Measurements from ENCODE around the gene AIFM3.

AIFM3 gene

GRCh38 chr22:20976291-20976877, 9.3 kb downstream of the AIFM3 start:
- DNase-seq = no peak

DNA sequence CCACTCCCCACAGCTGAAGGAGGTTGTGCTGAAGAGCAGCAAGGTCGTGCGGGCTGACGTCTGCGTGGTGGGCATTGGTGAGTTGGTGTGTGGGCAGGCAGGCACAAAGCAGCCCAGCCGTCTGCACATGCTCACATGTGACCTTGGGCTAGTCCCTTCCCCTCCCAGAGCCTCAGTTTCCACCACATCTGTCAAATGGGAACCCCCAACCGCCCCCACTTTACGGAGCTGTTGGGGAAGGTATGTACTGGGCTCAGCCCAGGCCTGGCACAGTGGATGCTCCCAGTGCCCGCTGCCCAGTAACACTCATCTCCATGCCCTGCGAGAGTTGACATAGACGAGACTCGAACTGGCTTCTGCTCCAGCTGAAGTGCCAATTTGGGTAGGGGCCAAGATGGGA, 10.0 kb downstream of the AIFM3 start:
- no peak for DNase-seq

- no peak for DNase-seq
Observed at GRCh38 chr22:20977516-20978170, 10.6 kb downstream of the AIFM3 start.

DNA sequence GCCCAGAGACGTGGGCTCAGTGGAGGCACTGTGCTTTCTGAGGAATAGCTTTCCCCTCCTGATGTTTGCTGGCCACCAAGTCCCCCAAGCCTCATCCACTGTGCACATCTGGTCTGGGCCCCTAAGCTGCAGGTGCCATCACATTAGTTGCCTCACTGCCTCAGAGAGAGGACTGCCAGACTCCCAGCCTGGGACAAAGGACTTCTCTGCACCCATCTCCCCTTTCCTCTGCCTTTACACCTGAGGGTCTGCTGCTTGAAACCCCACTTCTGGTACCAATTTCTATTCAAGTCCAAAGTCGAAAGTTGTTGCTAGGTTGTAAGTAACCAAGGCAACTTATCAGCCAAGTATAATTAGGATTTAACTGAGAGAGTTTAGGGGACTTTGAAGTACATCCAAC, 11.4 kb downstream of the AIFM3 start:
- no peak for DNase-seq

DNA sequence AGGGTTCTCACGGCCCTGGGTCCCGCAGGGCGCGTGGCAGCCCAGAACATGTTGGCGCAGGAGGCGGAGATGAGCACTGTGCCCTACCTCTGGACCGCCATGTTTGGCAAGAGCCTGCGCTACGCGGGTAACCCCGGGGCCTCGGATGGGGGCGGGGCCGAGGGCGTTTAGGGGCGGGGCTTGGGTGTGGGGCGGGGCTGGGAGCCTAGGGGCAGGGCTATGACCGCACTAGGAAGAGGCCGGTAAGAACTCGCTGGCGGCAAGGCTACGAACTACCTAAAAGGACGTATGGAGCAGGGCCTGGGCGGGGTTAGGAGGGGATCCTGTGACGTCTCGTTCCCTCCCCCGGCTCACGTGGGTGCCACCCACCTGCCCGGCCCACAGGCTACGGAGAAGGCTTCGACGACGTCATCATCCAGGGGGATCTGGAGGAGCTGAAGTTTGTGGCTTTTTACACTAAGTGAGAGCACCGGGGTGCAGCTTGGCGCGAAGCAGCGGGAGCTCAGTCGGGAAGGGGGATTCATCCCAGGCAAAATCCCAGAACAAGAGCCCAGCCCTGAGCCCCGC, 12.3 kb downstream of the AIFM3 start:
- no peak for DNase-seq

DNA sequence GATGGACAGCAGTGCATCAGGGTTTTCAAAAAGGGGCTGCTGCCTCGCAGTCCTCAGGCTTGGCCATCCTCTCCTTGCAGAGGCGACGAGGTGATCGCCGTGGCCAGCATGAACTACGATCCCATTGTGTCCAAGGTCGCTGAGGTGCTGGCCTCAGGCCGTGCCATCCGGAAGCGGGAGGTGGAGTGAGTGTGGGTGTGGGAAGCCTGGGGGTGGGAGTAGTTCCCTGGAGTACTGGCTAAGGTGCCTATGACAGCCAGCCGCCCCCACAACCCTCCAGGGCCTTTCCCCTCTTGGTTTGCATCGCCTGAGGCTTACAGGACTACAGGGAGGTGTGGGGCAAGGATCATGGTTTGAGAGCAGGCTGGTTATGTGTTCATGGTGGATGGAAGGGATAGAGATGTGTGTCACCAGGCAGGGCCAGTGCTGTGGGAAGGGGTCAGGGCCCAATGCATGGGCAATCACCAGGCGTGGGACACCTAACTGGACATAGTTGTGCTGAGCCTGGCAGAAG, 12.9 kb downstream of the AIFM3 start:
- no peak for DNase-seq

- no peak for DNase-seq
Observed at GRCh38 chr22:20980523-20980922, 13.5 kb downstream of the AIFM3 start.

- no peak for DNase-seq
Observed at GRCh38 chr22:20980938-20981722, 14.1 kb downstream of the AIFM3 start.

DNA sequence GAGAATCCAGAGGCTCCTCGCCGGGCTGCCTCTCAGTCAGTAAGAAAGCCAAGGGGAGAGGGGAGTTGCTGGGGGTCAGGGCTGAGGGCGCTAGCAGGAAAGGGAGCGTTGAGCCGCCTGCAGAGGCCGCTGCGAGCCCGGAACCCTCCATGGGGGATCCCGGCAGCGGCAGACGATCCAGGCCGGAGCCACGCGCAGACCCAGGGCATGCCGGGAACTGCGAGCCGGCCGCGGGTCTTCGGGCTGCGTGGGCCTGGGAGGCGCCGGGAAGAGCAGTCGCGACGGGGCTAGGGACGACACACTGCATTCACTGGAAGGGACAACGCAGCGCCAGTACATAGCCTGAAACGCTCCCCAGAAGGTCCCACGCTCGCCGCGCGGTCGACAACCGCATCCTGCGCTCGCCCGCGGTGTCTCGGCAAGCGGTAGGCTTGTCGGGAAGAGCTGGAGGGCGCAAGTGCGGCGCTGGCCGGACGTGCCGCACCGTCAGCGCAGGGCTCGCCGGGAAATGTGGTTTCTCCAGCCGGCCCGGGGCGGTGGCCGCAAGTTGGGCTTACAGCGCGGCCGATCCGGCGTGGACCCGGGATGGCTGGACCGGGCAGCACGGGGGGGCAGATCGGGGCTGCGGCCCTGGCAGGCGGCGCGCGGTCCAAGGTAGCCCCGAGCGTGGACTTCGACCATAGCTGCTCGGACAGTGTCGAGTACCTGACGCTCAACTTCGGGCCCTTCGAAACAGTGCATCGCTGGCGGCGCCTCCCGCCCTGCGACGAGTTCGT, 14.9 kb downstream of the AIFM3 start, which contains the start of gene LZTR1:
Gene LZTR1 (plus strand): TSS at position 511 of the 776 bp plus-strand sequence. CDS start 75 bp downstream, at position 586.
- peak; percentile 82 for DNase-seq

DNA sequence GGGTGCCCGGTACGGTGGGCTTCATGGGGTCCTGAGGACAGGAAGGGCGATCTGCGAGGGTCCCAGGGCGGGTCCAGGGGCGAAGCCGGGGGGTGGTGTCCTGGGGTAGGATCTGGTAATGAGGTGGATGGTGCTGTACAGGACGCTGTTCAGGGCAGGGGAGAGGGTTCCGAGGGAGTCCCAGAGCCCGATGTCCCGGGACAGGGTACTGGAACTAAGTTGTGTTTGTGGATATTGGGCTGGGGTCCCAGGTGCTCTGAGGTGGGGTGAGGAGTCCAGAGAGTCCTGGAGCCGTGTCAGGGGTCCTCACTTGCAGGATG, 15.5 kb downstream of the AIFM3 start:
- no peak for DNase-seq

GRCh38 chr22:20983081-20983771, 16.2 kb downstream of the AIFM3 start:
- DNase-seq = no peak

DNA sequence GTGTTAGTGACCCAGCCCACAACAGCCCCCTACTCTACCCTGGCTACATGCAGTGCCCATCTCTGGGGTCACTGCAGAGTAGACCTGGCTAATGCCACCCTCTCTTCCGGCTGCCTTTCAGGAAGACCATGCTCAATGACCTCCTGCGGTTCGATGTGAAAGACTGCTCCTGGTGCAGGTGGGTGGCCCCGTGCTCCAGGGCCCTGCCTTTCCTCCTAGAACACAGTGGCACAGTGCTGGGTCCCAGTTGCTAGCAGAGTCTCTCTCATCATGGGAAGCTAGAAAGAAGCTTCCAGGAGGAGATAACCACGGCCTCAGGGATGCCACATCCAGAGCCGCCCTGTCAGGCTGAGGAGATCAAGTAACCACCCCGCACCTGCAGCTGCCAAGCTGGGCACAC, 18.7 kb downstream of the AIFM3 start:
- no peak for DNase-seq

GRCh38 chr22:20986365-20986764, 19.3 kb downstream of the AIFM3 start:
- DNase-seq = no peak

GRCh38 chr22:20987375-20987774, 20.3 kb downstream of the AIFM3 start:
- no peak for DNase-seq

GRCh38 chr22:20988573-20989322, 21.7 kb downstream of the AIFM3 start:
- DNase-seq = no peak

DNA sequence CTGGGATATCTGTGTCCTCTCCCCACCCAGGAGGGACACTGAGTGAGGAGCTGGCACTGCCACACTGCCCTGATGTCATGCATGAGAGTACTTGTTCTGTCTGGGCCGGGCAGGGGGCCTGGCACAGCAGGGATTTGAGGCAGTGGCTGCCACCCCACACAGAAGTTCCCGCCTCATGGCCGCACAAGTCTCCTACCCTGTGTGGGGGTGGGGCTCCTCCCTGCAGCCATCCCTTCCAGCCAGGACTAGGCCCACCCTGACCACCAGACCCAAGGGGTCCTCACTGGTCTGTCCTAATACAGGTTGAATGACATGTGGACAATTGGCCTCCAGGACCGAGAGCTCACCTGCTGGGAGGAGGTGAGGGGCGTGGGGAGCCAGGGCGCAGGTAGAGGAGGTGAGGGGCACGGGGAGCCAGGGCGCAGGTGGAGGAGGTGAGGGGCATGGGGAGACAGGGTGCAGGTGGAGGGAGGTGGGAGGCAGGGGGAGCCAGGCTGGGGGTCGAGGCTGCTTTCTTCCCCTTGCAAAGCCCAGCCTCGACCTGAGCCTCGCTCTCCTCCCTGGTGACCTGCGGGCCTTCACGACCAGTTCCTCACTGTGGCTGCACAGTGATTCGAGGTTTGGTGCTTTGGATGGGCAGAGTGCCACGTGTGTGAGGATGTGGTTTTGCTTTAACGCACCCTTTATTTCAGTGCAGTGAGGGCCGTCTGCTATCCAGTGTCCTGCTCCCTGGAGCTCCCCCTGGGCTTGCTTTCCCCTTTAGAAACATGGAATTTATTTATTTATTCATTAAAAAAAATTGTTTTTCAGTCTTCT, 22.5 kb downstream of the AIFM3 start:
- DNase-seq = no peak

GRCh38 chr22:20990184-20991180, 23.4 kb downstream of the AIFM3 start:
- no peak for DNase-seq

DNA sequence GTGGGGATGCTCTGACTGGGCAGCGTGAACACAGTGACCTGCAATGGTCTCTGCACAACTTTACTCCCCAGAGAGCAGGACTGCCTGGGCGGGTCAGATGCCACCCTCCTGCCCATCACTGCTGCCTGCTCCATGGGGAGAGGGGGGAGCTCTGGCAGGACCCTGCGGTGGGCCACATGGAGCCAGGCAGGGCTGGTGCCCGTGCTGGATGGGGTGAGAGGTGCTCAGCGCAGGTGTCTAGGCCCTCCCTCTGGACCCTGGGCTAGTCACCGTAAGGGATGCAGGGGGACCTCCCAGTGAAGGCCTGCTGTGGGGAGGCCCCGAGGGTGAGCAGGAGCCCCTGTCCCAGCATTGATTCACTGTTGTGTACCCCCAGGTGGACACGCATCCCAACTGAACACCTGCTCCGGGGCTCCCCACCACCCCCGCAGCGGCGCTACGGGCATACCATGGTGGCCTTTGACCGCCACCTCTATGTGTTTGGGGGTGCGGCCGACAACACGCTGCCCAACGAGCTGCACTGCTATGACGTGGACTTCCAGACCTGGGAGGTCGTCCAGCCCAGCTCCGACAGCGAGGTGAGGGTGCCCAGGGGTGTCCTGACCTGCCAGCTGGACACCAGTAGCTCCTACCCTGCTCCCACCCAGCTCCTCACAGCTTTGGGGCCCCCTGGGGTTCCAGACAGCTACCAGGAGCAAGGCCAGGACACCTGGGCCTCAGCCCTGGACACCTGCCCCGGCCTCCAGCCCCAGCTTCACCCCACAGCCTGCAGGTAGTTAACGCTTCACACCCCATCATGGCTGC, 24.4 kb downstream of the AIFM3 start:
- DNase-seq = no peak

Data from HCEC 1CT (cell line).